ENCODE measurements around the gene IFI27L1.

The IFI27L1 gene, protein sequence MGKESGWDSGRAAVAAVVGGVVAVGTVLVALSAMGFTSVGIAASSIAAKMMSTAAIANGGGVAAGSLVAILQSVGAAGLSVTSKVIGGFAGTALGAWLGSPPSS

DNA sequence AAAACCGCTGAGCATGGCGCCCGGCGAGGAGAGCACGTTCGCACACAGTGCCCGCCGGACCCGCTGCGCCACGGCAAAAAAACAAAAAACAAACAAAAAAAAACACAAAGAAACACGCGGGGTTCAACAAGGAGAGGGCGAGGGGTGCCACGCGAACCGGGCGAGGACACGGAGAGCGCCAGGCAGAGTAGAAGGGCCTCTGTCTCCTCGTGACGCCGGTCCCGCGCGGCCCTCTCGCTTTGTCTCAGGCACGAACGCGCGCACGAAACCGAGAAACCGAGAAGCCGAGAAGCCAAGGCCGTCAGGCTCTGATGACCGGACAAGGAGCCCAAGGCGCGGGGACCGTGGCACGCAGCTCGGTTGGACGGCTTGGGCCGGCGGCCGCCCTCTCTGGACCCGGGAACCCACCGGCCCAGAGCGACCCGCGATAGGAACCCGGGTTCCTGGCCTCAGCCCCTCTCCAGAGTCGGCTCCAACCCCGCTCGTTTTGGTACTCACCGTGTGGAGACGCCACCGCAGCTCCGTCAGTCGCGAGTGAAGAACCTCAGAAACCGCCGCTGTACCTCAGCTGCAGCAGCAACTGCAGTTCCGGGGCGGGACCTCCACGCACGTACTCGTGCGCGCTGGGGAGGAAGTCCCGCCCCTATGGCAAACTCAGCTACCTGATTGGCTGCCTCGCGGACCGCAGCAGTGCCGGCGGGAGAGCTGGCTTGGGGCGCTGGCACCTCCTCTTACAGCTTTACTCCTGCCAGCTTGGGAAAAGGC lies at the start of gene IFI27L1, which contains the start of gene DDX24:
IFI27L1 (plus strand) TSS at position 690 of the 765 bp plus-strand sequence. CDS start 15,628 bp downstream, outside the sequence.
DDX24 (minus strand) TSS at position 582 of the 765 bp plus-strand sequence. CDS start 1,460 bp downstream, outside the sequence.
- DNase-seq (ENCODE audit: low spot score) (peak; percentile 73), FAIRE-seq (peak; percentile 15)

DNA sequence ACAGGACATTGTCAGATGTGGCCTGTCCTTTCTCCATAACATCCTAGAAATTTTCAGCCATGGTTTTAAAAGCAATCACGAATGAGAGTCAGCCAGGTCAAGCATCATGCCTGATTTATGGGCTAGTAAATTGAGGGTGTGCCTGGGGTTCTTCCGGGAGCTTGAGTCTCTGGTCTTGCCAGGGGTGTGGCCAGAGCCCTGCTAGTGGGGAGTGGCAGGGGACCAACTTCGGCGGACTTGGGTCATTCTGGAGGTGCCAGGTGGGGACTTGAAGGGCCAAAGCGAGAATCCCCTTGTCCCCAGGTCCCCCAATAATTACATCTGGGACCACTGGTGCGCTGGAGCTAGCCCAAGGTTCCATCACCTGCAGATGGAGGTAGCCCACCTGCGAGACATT lies 49.2 kb upstream of the IFI27L1 start:
- FAIRE-seq = no peak
- no peak for DNase-seq (ENCODE audit: low spot score)

DNA sequence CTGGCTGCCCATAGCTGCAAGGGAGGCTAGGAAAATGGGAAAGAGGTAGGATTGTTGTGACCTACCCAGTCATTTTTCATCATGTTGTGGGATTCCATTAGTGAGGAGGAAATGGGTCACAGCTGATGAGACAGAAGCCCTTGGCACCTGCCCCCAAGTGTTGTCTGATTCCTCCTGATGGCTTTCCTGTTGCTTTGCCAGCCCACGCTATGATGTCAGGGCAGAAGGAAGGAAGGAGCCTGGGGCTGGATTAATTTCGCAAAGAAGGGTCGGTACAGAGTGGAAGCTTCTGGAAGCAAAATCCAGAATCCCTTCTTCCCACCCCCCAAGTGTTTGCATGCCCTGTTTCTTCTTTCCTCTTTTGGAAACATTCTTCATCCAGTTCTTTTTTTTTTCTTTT lies 46.2 kb upstream of the IFI27L1 start:
- DNase-seq (ENCODE audit: low spot score) = no peak
- no peak for FAIRE-seq

DNA sequence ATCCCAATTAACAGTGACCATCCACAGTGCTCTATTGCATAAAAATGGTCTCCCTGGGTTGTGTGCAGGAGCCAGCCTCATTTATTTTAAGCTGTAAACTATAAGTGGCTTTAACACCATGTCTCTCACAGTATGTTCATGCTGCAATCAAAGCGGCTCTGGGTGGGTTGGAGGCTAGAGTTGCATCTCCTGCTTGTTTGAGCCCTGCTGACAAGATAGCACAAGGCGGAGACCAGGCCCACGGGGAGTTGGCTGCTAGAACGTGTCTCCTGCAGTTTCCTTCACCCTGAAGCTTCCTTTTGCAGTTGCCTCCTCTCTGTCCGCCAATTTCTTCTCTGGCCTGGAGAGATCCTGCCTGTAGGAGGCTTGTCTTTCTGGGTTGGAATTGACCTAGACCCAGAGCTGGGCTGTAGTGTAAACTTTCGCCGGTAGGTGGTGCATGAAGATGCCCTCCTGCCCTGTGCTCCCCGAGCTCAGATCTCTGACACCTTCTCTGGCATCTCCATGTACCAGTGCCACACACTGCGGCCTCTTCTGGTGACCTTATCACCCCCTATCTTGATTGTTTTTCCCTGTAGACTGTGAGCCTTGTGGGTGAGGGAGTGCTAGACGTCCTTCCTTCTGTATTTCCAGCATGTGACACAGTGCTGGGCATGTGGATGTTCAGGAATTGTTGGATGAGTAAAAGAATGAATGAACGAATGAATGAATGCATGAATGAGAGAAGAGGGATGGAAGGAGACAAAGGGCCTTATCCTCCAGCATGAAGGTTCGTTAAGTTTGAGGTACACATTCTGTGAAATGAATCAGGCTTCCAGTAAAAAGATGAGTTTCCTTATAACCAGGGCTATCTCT lies 44.6 kb upstream of the IFI27L1 start:
- no peak for FAIRE-seq

DNA sequence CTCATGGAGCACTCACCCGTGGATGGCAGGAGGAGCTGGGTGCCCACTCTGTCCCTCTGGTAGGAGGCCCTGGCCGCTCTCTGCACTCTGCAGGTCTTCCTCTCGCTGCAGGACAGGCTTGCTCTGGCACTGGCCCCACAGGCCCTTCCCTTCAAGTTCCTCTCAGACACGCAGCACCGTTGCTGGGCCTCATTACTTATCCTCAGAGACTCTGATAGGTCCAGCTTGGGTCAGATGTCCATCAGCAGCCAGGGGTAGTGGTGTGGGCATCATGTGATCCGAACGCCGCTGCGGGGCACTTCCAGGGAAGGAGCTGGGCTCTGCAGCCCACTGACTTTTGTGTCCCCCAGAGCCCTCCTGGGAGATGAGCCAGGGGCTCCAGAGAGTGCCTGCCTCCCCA lies 43.2 kb upstream of the IFI27L1 start:
- no peak for FAIRE-seq

More for the DNA sequence above, 44.6 kb upstream of the IFI27L1 start:
- peak; percentile 43 for DNase-seq (ENCODE audit: low spot score)

DNA sequence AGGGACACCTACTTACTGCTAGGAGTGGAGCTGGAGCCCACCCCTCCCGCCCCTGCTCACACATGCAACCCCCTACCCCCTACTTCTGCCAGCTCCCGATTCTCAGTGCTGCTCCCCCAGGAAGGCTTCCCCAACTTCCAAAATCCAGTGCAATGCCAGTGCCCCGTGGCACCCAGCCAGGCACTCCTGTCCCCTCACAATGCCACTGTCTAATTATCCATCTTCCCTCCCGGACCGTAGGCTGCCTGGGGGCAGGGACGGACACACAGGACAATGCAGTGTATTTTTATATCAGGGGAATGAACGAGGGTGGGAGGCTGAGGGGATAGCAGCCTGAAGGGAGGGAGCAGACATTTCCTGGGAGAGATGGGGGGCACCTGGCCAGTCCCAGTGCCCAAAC lies 42.6 kb upstream of the IFI27L1 start:
- FAIRE-seq (no peak), DNase-seq (ENCODE audit: low spot score) (no peak)

More for the DNA sequence above, 43.2 kb upstream of the IFI27L1 start:
- no peak for DNase-seq (ENCODE audit: low spot score)

DNA sequence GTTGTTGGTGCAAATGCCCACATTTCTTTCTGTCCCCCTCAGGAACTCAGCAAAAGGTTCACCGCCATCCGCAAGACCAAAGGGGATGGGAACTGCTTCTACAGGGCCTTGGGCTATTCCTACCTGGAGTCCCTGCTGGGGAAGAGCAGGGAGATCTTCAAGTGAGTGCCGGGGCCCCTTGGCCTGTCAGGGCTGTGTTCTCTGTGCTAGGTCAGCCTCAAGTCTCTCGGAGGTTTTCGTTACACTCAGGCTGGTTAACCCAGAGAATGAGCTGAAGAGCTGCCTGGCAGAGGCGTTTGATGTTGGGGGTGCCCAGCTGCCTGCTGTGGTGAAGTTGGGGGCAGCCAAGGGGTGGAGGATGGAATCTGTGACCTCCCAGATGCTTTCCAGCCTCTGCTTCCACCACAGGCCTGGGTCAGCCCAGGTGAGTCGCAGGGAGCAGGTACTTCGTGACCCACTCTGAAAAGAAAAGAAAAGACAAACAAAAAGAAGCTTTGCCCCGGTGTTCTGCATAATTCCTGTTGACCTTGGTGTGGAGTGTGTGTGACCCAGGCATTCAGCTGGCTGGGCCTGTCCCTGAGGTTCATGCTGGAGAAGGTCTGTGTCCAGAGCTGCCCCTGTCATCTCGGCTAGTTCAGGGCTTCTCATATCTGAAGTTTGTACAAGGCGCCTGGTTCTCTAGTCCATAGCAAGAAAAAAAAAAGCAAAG lies 42.0 kb upstream of the IFI27L1 start:
- FAIRE-seq = no peak
- DNase-seq (ENCODE audit: low spot score) = no peak

DNA sequence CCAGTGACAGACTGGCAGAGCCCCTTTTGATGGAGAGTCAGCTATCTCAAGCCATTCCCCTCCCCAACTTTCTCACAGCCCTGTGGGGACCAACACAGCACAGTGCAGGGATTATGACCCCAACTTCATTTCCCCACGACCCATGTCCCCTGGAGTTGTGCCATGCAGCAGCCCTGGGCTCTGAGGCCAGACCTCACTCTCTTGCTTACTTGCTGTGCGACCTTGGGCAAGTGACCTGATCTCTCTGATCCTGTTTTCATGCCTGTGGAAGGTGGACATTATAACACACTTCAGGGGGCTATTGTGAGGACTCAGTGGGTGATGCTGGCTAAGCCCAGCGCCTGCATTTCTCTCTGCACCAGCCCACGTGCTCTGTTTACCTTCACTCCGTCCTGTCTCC lies 40.9 kb upstream of the IFI27L1 start:
- FAIRE-seq (no peak), DNase-seq (ENCODE audit: low spot score) (no peak)

DNA sequence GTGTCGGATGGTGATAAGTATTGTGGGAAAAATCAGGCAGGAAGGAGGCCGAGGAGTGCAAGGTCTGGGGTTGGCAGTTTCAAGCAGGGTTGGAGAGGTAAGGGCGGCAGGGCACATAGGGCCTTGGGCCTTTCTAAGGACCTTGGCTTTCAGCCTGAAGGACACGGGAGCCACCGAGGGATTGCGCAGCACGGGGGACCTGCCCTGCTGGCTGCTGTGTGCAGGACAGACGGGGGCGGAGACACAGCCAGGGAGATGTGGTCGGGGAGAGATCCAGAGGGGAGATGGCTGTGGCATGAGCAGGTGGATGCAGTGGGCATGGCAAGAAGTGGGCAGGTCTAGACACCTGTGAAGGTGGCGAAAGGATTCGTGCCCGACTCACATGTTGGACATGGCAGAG lies 40.3 kb upstream of the IFI27L1 start:
- no peak for DNase-seq (ENCODE audit: low spot score)
- no peak for FAIRE-seq

DNA sequence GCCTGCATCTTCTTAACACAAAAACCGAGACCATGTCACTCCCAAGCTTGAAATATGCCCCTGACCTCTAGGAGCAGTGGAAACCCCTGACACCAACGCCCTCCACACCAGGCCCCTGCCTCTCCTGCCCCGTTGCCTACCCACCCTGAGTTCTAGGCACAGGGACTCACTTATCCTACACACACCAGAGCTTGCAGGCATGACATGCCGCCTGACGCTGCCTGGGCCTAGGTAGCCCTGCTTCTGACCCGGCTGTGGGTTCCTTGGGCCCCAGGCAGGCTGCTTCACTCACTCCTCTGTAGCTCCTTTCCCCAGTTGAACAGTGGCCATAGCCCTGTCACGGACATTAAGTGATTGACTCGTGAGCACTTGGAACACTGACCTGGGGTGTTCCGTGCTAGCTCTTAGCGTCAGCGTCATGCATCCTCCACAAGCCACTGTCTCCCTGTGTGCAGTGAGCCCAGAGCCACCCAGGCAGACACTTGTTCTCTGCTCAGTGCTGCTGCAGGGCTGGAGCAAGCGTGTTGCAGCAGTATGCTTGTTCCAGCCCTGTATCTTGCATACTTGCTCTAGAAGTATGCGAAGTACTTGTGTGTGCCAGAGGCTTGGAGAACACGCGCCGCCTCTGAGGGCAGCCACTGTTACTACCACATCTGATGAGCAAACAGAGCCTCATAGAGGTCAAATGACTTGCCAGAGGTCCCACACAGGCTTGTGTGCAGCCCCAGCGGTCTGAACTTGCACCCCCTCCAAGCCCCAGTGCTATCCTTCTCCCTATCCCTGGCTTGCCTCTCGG lies 39.4 kb upstream of the IFI27L1 start:
- FAIRE-seq (no peak), DNase-seq (ENCODE audit: low spot score) (no peak)

DNA sequence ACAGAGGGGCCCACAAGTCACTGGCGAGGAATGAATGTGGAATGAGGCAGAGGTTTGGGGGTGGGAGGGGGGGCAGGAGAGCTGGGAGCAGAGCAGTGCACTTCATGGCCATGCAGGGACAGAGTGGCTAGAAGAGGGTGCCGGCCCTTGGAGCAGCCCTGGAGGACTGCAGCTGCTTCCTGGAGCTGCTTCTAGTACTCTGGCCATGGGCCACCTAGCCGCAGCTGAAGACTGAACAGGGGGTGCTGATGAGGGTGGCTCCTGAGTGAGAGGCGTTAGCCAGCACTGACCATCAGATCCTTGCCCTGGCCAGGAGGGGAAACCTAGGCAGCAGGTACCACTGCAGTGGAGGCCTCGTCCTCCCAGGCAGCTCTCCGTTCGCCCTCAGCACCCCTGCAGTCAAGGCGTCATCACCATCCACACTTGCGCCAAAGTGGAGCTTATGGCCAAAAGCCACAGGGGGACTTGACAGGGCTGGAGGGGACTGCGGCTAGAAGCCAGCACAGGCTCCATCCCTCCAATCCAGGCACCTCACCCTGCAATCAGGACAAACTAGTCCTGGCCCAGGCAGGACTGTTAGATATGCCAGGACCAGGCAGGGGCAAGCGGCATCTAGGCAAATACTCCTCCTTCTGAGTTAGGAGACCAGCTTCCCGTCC lies 38.5 kb upstream of the IFI27L1 start:
- FAIRE-seq (no peak), DNase-seq (ENCODE audit: low spot score) (no peak)

DNA sequence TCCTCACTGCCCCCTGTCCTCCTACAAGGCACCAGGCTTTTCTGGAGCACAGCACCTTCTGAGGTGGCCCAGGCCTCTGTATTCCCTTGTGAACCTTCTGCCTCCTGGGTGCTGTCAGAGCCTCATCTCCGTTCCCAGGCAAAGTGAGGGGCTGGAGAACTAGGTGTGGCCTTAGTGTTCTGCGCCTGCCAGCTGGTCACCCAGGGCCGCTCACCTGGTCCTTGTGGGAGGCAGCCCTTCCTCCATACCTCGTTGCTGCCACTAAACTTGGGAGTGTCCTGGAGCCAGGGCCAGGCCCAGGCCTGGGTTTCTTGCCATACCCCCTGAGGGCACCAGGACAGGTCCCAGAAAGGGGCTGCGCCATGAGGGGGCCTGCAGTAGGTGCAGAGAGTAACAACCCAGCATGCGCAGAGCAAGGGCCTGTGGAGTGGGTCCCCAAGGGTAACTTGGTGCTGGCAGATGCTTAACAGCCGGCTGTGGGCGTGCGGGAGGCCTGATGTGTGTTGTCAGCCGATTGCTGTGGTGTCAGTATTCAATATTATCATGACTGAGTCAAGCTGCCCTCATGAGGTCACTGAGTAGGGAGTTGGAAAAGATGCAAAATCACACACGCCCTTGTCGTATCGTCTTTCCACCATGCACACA lies 37.9 kb upstream of the IFI27L1 start:
- no peak for FAIRE-seq
- no peak for DNase-seq (ENCODE audit: low spot score)

DNA sequence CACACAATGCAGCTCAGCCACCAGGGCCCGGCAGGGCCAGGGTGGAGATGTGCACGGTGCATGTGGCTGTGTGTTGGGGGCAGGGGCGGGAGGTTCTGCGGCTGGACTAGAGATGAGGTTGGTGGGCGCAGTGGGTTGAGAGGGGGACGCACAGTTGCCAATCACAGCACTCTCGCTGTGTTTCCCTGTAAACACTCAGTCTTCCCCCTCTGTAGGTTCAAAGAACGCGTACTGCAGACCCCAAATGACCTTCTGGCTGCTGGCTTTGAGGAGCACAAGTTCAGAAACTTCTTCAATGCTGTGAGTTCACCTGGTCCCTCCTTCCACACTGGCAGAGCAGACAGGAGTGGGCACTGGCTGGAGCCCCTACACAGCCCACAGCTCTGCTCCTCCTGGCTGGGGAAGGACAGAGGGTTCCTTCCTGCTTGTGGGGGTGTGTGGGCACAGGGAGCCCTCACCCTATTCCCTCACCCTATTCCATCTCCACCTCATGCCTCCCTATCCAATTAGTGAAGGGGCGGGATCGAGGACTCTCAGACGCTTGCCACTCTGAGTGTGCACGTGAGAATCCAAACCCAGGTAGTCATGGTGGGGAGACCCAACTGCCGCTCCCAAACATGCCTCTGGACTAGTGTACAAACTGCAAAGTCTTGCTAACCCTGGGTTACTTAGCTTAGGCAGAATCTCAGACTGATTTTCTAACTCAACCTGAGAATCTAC lies 37.2 kb upstream of the IFI27L1 start:
- FAIRE-seq (no peak), DNase-seq (ENCODE audit: low spot score) (no peak)

DNA sequence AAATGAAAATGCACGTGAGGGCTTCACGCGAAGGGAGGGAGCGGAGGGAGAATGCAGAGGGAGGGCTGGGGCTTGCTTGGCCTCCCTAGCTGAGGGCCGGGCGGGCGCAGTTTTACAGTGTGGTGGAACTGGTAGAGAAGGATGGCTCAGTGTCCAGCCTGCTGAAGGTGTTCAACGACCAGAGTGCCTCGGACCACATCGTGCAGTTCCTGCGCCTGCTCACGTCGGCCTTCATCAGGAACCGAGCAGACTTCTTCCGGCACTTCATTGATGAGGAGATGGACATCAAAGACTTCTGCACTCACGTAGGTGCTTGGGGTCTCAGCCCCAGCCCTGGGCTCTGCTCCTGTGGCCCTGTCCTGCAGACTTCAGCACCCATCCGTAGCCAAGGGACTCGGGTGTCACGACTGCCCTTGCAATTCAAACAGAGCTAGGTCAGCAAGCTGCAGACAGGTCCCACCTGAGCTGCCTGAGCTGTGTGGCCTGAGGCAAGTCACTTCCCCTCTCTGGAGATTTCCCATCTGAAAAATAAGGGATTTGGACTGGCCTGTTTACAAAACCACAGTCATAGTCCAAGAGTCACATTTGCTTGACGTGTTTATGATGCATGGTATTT lies 36.5 kb upstream of the IFI27L1 start:
- FAIRE-seq (no peak), DNase-seq (ENCODE audit: low spot score) (no peak)

DNA sequence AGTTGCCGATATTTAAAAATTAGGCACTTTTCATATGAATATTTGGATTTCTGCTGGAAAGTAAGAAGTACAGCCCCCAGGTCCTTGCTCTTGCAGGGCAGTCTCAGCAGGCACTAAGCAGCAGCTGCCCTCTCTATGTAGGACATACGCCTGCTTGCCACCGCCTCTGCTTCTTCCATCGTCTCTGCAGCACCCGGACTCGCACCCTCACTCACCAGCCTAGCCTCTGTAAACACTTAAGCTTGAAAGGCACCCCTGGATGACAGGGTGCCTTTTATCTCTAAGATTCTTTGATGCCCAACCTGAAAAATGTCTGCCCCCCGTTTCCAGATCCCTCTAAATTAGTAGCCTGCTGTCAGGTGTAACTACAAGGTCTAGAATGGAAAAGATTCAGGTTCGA lies 36.0 kb upstream of the IFI27L1 start:
- DNase-seq (ENCODE audit: low spot score) = no peak
- FAIRE-seq = no peak

DNA sequence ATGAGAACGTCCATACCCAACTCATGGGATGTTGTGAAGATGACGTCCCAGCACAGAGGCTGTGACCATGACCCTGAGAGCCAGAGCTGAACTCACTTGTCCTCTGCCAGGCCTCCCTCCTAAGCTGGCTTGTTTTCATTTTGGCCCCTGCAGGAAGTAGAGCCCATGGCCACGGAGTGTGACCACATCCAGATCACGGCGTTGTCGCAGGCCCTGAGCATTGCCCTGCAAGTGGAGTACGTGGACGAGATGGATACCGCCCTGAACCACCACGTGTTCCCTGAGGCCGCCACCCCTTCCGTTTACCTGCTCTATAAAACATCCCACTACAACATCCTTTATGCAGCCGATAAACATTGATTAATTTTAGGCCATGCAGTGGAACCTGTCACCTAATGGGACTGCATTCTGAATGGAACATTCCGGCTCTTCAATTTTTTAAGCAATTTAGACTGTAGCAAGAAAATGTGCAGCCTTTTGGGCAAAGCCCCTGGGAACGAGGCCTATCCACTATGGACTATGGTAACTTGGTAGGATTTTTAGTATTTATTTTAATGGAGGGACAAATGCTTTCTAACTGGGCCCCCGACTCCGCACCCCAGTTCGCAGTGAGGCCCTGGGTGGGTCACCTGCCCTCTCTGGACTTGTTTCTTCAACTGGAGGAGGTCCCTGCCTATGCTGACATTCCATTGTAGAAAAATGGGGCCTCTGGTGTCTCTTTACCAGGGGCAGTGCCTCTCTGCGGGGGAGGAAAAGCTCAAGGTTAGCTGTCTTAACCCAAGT lies 35.4 kb upstream of the IFI27L1 start:
- DNase-seq (ENCODE audit: low spot score) (no peak), FAIRE-seq (no peak)

DNA sequence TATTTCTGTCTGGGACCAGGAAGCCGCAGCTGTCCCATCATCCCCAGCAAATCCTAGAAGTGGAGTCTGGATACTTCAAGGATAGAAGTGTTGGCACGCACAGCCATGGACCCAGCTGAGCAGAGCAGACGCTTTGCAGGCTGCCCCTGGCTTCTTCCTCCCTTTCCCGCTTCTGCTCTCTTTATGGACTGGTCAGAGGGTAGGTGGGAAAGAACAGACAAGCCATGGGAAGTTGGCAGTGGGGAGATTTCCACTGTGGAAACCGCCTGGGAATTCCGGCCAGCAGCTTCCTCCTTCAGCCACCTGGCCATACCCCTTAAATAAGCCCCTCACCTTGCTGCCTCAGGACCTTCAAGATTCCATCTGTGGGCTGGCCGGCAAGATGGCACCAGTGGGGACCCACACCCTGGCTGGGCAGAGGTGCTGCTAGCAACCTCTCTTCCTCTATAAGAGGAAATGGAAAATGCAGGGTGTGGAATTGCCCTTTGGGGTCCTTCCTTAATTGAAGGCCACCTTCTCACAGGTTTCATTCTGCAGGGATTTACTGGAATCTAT lies 34.3 kb upstream of the IFI27L1 start:
- no peak for FAIRE-seq
- no peak for DNase-seq (ENCODE audit: low spot score)

Data from RCC 7860 (cell line).